Measurements from ENCODE around the gene EDNRA. TPM values are rescaled to one million over a fixed set of nuclear protein-coding genes. Genes with fewer than 3 reads are reported as not detected.

The EDNRA gene
- total and polyA plus RNA-seq, 2 of the 8 experiments (the other 6 are each of a cell fraction or from before 2014, with no cell fraction given): 1.7 to 3.3 TPM

GRCh38 chr4:147477439-147477838, 3.5 kb upstream of the EDNRA start:
- no peak overlapping the region for H3K4ac ChIP-seq (replicated peaks; ENCODE audit: insufficient read length, low read depth, low read length)
- H2BK15ac ChIP-seq (ENCODE audit: low read length): no peak overlapping the region
- POLR2A ChIA-PET (ENCODE audit: partially characterized antibody): no interaction called here
- no peak overlapping the region for H2AFZ ChIP-seq (ENCODE audit: low read length)
- FAIRE-seq (no peak), DNase-seq (ENCODE audit: low read depth in 1 of 2, low spot score in 2 of 2) (no peak)
- no peak overlapping the region for H3K4me2 ChIP-seq (ENCODE audit: insufficient read depth in 1 of 2, low read depth in 2 of 2, low read length in 2 of 2)
- no peak overlapping the region for H2BK5ac ChIP-seq (ENCODE audit: low read depth, low read length)
- no peak overlapping the region for H4K8ac ChIP-seq (ENCODE audit: extremely low read depth, insufficient read depth, low read length)
- H3K4me1 ChIP-seq (replicated peaks in 1 of 4; ENCODE audit: control insufficient read depth in 3 of 4, insufficient read depth in 4 of 4, low read length in 3 of 4): no peaks in the 10 kb centered on the region; a peak in 1 of 7 replicates
- H4K20me1 ChIP-seq (replicated peaks in 1 of 2; ENCODE audit: control insufficient read depth in 1 of 2, insufficient read depth in 2 of 2, low read length in 2 of 2): no peaks in the 10 kb centered on the region
- no peak overlapping the region for H2BK20ac ChIP-seq (ENCODE audit: low read length)
- no peak for TF ChIP-seq ASH2L (IDR thresholded peaks at IDR 0.05; ENCODE audit: low read length)
- TF ChIP-seq EZH2 (IDR thresholded peaks at IDR 0.05; ENCODE audit: low read depth, low read length, severe bottlenecking): no peak
- TF ChIP-seq RFX5 (IDR thresholded peaks at IDR 0.05; ENCODE audit: borderline replicate concordance, low read depth, low read length): no peak
- no peak for TF ChIP-seq JUND (IDR thresholded peaks at IDR 0.05; ENCODE audit: low read length)
- TF ChIP-seq TCF12 (IDR thresholded peaks at IDR 0.05; ENCODE audit: low read depth, low read length): no peak
- TF ChIP-seq TAF7 (optimal IDR thresholded peaks at IDR 0.05; ENCODE audit: borderline replicate concordance, low read depth, low read length): no peak
- TF ChIP-seq HDAC6 (IDR thresholded peaks at IDR 0.05; ENCODE audit: low read depth, low read length): no peak
- no peak for TF ChIP-seq TAF1 (IDR thresholded peaks at IDR 0.05; ENCODE audit: low read depth, low read length)
- TF ChIP-seq POLR2AphosphoS5 (IDR thresholded peaks at IDR 0.05; ENCODE audit: low read depth, low read length): no peak
- no peak for TF ChIP-seq FOSL1 (IDR thresholded peaks at IDR 0.05; ENCODE audit: insufficient read depth, low read depth, low read length)
- TF ChIP-seq RXRA (IDR thresholded peaks at IDR 0.05; ENCODE audit: insufficient read depth, low read depth, low read length): no peak
- TF ChIP-seq CREB1 (IDR thresholded peaks at IDR 0.05): no peak
- no peak for TF ChIP-seq RAD21 (IDR thresholded peaks at IDR 0.05 in 1 of 2, conservative IDR thresholded peaks at IDR 0.05 in 1 of 2; ENCODE audit: low read depth in 2 of 2, low read length in 2 of 2)
- no peak for TF ChIP-seq SUZ12 (IDR thresholded peaks at IDR 0.05; ENCODE audit: low read length)
- TF ChIP-seq SP4 (IDR thresholded peaks at IDR 0.05; ENCODE audit: low read length): no peak
- TF ChIP-seq SIN3A (conservative IDR thresholded peaks at IDR 0.05 in 1 of 2, IDR thresholded peaks at IDR 0.05 in 1 of 2; ENCODE audit: low read depth in 1 of 2, low read length in 2 of 2): no peak
- peaks cover 0 to 5% of the 10 kb centered on the region in 2 experiments; a peak in 1 of 4 replicates for H3K9me3 ChIP-seq (ENCODE audit: insufficient read depth in 2 of 2, low read depth in 1 of 2, low read length in 1 of 2)
- H4K5ac ChIP-seq (ENCODE audit: insufficient read length, low read depth, low read length): no peak overlapping the region
- no peak overlapping the region for H3K9ac ChIP-seq (replicated peaks in 1 of 4; ENCODE audit: extremely low read depth in 1 of 4, low read depth in 3 of 4, low read length in 3 of 4)
- H3K23me2 ChIP-seq (ENCODE audit: low read depth, low read length): peaks cover 5% of the 10 kb centered on the region; the same call in 1 of the 2 replicates
- no peak overlapping the region for H3K4me3 ChIP-seq (ENCODE audit: extremely low read depth in 1 of 4, insufficient read depth in 2 of 4, low read depth in 3 of 4, low read length in 4 of 4)
- H3K14ac ChIP-seq (ENCODE audit: insufficient read length): no peak overlapping the region
- H3K23ac ChIP-seq (ENCODE audit: insufficient read length): no peak overlapping the region
- no peak overlapping the region for H2AK5ac ChIP-seq (ENCODE audit: low read depth, low read length)
- no peak overlapping the region for H4K91ac ChIP-seq (replicated peaks; ENCODE audit: insufficient read length, low read length)
- no peak overlapping the region for H3K27ac ChIP-seq (ENCODE audit: low read depth, low read length)
- no peak overlapping the region for H2BK12ac ChIP-seq (ENCODE audit: low read depth, low read length)
- no peak overlapping the region for H3K56ac ChIP-seq (replicated peaks; ENCODE audit: insufficient read length, low read depth, low read length)
- no peaks in the 10 kb centered on the region for H3K79me1 ChIP-seq (ENCODE audit: low read depth, low read length)
- no peaks in the 10 kb centered on the region for H3K36me3 ChIP-seq (ENCODE audit: control insufficient read depth in 2 of 4, insufficient read depth in 4 of 4, low read length in 3 of 4)
- CTCF ChIA-PET (ENCODE audit: partially characterized antibody): interaction anchor here (1.3 kb wide), 1 partner anchor 41 kb away, joined by 3 read pairs; no protein-coding TSS in a partner anchor
- H3K79me2 ChIP-seq (ENCODE audit: control insufficient read depth in 1 of 2, insufficient read depth in 2 of 2, low read length in 2 of 2): no peaks in the 10 kb centered on the region
- H3K18ac ChIP-seq (ENCODE audit: extremely low read depth, low read length): no peak overlapping the region
- H2BK120ac ChIP-seq (replicated peaks; ENCODE audit: low read depth, low read length): no peak overlapping the region
- H3K27me3 ChIP-seq (replicated peaks in 1 of 4; ENCODE audit: control insufficient read depth in 3 of 4, extremely low read depth in 1 of 4, insufficient read depth in 3 of 4, low read length in 3 of 4): peaks cover 4 to 21% (median 17%) of the 10 kb centered on the region in 4 experiments

Measured in H1 (cell line).